ENCODE data around the gene ANKRD65.
"Not testable (repeated sequence)": the region's sequence is repeated elsewhere in the genome, so short reads cannot be mapped to it uniquely, and the experiment has no call there.

ANKRD65 gene

GRCh38 chr1:1370094-1370493 is 51.0 kb downstream of the ANKRD65 start:
- DNase-seq (ENCODE audit: low spot score), result not testable (repeated sequence)
